CD4-positive, alpha-beta T cell treated with Interleukin-15 for 1 hour (primary cell): ENCODE results near the gene HLX.

Experiments used
- DNase-seq: peaks from one replicate; pipeline ENCODE4 v3.0.0-alpha.2; 2020

The HLX gene

GRCh38 chr1:220884109-220884980 lies 5.1 kb downstream of the HLX start:
- DNase-seq: no peak

- DNase-seq: no peak
Measured at GRCh38 chr1:220884981-220885918, 6.0 kb downstream of the HLX start.

- no peak for DNase-seq
Measured at GRCh38 chr1:220885971-220886370, 6.7 kb downstream of the HLX start.

GRCh38 chr1:220886470-220887201 lies 7.4 kb downstream of the HLX start:
- no peak for DNase-seq

GRCh38 chr1:220887202-220887519 lies 7.9 kb downstream of the HLX start:
- DNase-seq: no peak

- no peak for DNase-seq
Measured at GRCh38 chr1:220887520-220888416, 8.5 kb downstream of the HLX start.

GRCh38 chr1:220888417-220888986 lies 9.3 kb downstream of the HLX start:
- DNase-seq: no peak

- DNase-seq: no peak
Measured at GRCh38 chr1:220889333-220889732, 10.1 kb downstream of the HLX start.

GRCh38 chr1:220889848-220890287 lies 10.6 kb downstream of the HLX start:
- no peak for DNase-seq

- no peak for DNase-seq
Measured at GRCh38 chr1:220890602-220891001, 11.4 kb downstream of the HLX start.

- no peak for DNase-seq
Measured at GRCh38 chr1:220891224-220892085, 12.2 kb downstream of the HLX start.

- DNase-seq: no peak
Measured at GRCh38 chr1:220892086-220892376, 12.8 kb downstream of the HLX start.

GRCh38 chr1:220892997-220893700 lies 13.9 kb downstream of the HLX start:
- DNase-seq: no peak

- DNase-seq: no peak
Measured at GRCh38 chr1:220893701-220894024, 14.4 kb downstream of the HLX start.

- no peak for DNase-seq
Measured at GRCh38 chr1:220894025-220894923, 15.0 kb downstream of the HLX start.

- DNase-seq: no peak
Measured at GRCh38 chr1:220894924-220895256, 15.6 kb downstream of the HLX start.

GRCh38 chr1:220895412-220895946 lies 16.2 kb downstream of the HLX start:
- DNase-seq: no peak

- DNase-seq: no peak
Measured at GRCh38 chr1:220896092-220896491, 16.8 kb downstream of the HLX start.

GRCh38 chr1:220900842-220901241 lies 21.6 kb downstream of the HLX start:
- no peak for DNase-seq
